ENCODE results near the gene ERF. TPM values are rescaled to one million over a fixed set of nuclear protein-coding genes. Genes with fewer than 3 reads are reported as not detected.
"Not testable (repeated sequence)": the region's sequence is repeated elsewhere in the genome, so short reads cannot be mapped to it uniquely, and the experiment has no call there.

ERF gene
- total RNA-seq, 1 experiment from 2014 or later = 79.1 TPM

GRCh38 chr19:42268704-42269477 is 14.0 kb upstream of the ERF start, which contains the start of gene CIC:
Gene CIC (plus strand): TSS chr19:42269252. CDS start chr19:42271784, 2,532 bp downstream.
- intact Hi-C loops (cut with micrococcal nuclease; ENCODE audit: unreplicated experiment) = loop anchor here (1.0 kb wide), 3 partner anchors 11 to 26 kb away; partner anchors contain the start of gene ERF
- Histone ChIP-seq H3K4me1 (replicated peaks; ENCODE audit: insufficient read depth) (peaks cover 20% of the 10 kb centered on the region), H3K36me3 (ENCODE audit: low read depth) (no peaks in the 10 kb centered on the region), H3K4me2 (peak within 1 kb of the TSS; percentile 98), H3K9me3 (ENCODE audit: insufficient read depth, low read depth) (no peaks in the 10 kb centered on the region), H3K27ac (peak within 1 kb of the TSS; percentile 70), H3F3A (ENCODE audit: insufficient read depth, low read depth) (no peaks in the 10 kb centered on the region; the same call in 1 of the 2 replicates), H4K20me1 (ENCODE audit: insufficient read depth) (no peaks in the 10 kb centered on the region), H3K79me2 (ENCODE audit: low read depth) (peaks cover 19% of the 10 kb centered on the region), H3K27me3 (ENCODE audit: insufficient read depth, low read depth) (no peaks in the 10 kb centered on the region), H3K9me2 (ENCODE audit: insufficient read depth) (no peaks in the 10 kb centered on the region), H3K4me3 (peak within 1 kb of the TSS; percentile 76), H2AFZ (peak within 1 kb of the TSS; percentile 89)
- peak; percentile 99 to 100 for DNase-seq
- POLR2A ChIA-PET (ENCODE audit: unreplicated experiment) = no interaction called here
- CTCF ChIA-PET = interaction anchor here (0.6 kb wide), 1 partner anchor 128 kb away, joined by 4 read pairs; no protein-coding TSS in a partner anchor
- BruUV-seq (replicated peaks) = TSS peak; percentile 91
- TF ChIP-seq, protein P1, sequence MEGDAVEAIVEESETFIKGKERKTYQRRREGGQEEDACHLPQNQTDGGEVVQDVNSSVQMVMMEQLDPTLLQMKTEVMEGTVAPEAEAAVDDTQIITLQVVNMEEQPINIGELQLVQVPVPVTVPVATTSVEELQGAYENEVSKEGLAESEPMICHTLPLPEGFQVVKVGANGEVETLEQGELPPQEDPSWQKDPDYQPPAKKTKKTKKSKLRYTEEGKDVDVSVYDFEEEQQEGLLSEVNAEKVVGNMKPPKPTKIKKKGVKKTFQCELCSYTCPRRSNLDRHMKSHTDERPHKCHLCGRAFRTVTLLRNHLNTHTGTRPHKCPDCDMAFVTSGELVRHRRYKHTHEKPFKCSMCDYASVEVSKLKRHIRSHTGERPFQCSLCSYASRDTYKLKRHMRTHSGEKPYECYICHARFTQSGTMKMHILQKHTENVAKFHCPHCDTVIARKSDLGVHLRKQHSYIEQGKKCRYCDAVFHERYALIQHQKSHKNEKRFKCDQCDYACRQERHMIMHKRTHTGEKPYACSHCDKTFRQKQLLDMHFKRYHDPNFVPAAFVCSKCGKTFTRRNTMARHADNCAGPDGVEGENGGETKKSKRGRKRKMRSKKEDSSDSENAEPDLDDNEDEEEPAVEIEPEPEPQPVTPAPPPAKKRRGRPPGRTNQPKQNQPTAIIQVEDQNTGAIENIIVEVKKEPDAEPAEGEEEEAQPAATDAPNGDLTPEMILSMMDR (conservative IDR thresholded peaks at IDR 0.05) = no peak
- TF ChIP-seq EZH2 (IDR thresholded peaks at IDR 0.05; ENCODE audit: low read depth) = no peak

DNA sequence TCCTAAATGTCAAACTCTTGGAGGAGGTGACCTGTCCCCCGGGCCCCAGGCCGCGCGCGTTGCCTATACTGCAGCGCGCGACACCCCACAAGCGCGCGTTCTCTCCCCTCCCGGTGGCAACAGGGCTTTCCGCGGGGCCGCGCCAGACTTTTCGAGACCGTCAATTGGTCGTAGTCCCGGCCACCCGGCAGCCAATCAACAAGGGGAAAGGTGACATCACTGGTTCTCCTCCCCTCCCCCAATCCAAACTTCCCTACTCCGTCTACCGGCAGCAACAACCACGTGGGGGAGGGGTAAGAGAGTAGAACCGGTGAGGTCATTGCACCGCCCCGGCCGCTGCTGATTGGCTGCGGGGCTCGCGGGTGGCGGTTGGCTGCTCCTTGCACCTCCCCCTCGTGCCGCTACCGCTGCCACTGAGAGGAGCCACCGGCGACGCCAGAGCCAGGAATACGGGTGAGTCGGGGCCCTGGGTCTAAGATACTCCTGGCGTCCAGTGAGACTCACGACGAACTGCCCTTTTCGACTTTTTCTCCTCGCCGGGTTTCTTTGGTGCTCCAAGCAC is 13.3 kb upstream of the ERF start:
- POLR2A ChIA-PET (ENCODE audit: unreplicated experiment) = no interaction called here
- Histone ChIP-seq H3K79me2 (ENCODE audit: low read depth) (peaks cover 19% of the 10 kb centered on the region), H3K36me3 (ENCODE audit: low read depth) (no peaks in the 10 kb centered on the region), H3K4me1 (replicated peaks; ENCODE audit: insufficient read depth) (peaks cover 20% of the 10 kb centered on the region), H3K27ac (peak overlapping the region; percentile 70), H2AFZ (peak overlapping the region; percentile 89), H3K4me3 (peak overlapping the region; percentile 76), H3K9me3 (ENCODE audit: insufficient read depth, low read depth) (no peaks in the 10 kb centered on the region), H3K4me2 (peak overlapping the region; percentile 93), H3K9me2 (ENCODE audit: insufficient read depth) (no peaks in the 10 kb centered on the region), H3K27me3 (ENCODE audit: insufficient read depth, low read depth) (no peaks in the 10 kb centered on the region), H3F3A (ENCODE audit: insufficient read depth, low read depth) (no peaks in the 10 kb centered on the region; the same call in 1 of the 2 replicates), H4K20me1 (ENCODE audit: insufficient read depth) (no peaks in the 10 kb centered on the region)
- no TSS peak for BruUV-seq (replicated peaks)
- TF ChIP-seq, protein P1 (conservative IDR thresholded peaks at IDR 0.05) = no peak
- TF ChIP-seq EZH2 (IDR thresholded peaks at IDR 0.05; ENCODE audit: low read depth) = no peak
- intact Hi-C loops (cut with micrococcal nuclease; ENCODE audit: unreplicated experiment) = loop anchor here (1.0 kb wide), 3 partner anchors 12 to 25 kb away; partner anchors contain the start of gene ERF
- peak; percentile 95 to 98 for DNase-seq
- CTCF ChIA-PET = no interaction called here

- Histone ChIP-seq H2AFZ (peak overlapping the region; percentile 89), H4K20me1 (ENCODE audit: insufficient read depth) (no peaks in the 10 kb centered on the region), H3K9me3 (ENCODE audit: insufficient read depth, low read depth) (no peaks in the 10 kb centered on the region), H3K4me2 (peak overlapping the region; percentile 93), H3K4me1 (replicated peaks; ENCODE audit: insufficient read depth) (peaks cover 20% of the 10 kb centered on the region), H3K4me3 (peak overlapping the region; percentile 76), H3F3A (ENCODE audit: insufficient read depth, low read depth) (no peaks in the 10 kb centered on the region; the same call in 1 of the 2 replicates), H3K27me3 (ENCODE audit: insufficient read depth, low read depth) (no peaks in the 10 kb centered on the region), H3K27ac (no peak overlapping the region), H3K36me3 (ENCODE audit: low read depth) (no peaks in the 10 kb centered on the region), H3K79me2 (ENCODE audit: low read depth) (peaks cover 19% of the 10 kb centered on the region), H3K9me2 (ENCODE audit: insufficient read depth) (no peaks in the 10 kb centered on the region)
- no peak for DNase-seq
- POLR2A ChIA-PET (ENCODE audit: unreplicated experiment) = no interaction called here
- intact Hi-C loops (cut with micrococcal nuclease; ENCODE audit: unreplicated experiment) = loop anchor here (1.0 kb wide), 3 partner anchors 12 to 24 kb away; partner anchors contain the start of gene ERF
- CTCF ChIA-PET = no interaction called here
- TSS peak; percentile 76 for BruUV-seq (replicated peaks)
- no peak for TF ChIP-seq EZH2 (IDR thresholded peaks at IDR 0.05; ENCODE audit: low read depth)
- TF ChIP-seq, protein P1 (conservative IDR thresholded peaks at IDR 0.05) = no peak
Measured at GRCh38 chr19:42267644-42268141, 12.8 kb upstream of the ERF start.

- not testable (repeated sequence) for H3K36me3 ChIP-seq (ENCODE audit: low read depth)
Measured at GRCh38 chr19:42266928-42267603, 12.1 kb upstream of the ERF start.

More at GRCh38 chr19:42266928-42267603, 12.1 kb upstream of the ERF start:
- H4K20me1 ChIP-seq (ENCODE audit: insufficient read depth); H3K9me3 ChIP-seq (ENCODE audit: insufficient read depth, low read depth); H3F3A ChIP-seq (ENCODE audit: insufficient read depth, low read depth); DNase-seq; intact Hi-C loops (cut with micrococcal nuclease; ENCODE audit: unreplicated experiment); BruUV-seq (replicated peaks); POLR2A ChIA-PET (ENCODE audit: unreplicated experiment); H3K9me2 ChIP-seq (ENCODE audit: insufficient read depth); H3K27ac ChIP-seq; H3K27me3 ChIP-seq (ENCODE audit: insufficient read depth, low read depth); CTCF ChIA-PET: not testable (repeated sequence)
- Histone ChIP-seq H3K79me2 (ENCODE audit: low read depth) (peaks cover 19% of the 10 kb centered on the region), H3K4me2 (peak overlapping the region; percentile 93), H2AFZ (peak overlapping the region; percentile 89; the same call in 1 of the 2 replicates), H3K4me3 (peak overlapping the region; percentile 76; the same call in 1 of the 2 replicates), H3K4me1 (replicated peaks; ENCODE audit: insufficient read depth) (peaks cover 20% of the 10 kb centered on the region)

Data from PC-9 (cell line).